Middle frontal gyrus (tissue), 1 donor: ENCODE data around the gene SLC13A3.
"Not testable (repeated sequence)": the region's sequence is repeated elsewhere in the genome, so short reads cannot be mapped to it uniquely, and the experiment has no call there.

Experiments
- DNase-seq: peaks from one replicate; pipeline ENCODE4 v3.0.0-alpha.2; 2015; ENCODE audit warnings: low spot score; ENCODE audit errors: extremely low spot score

SLC13A3 gene

DNA sequence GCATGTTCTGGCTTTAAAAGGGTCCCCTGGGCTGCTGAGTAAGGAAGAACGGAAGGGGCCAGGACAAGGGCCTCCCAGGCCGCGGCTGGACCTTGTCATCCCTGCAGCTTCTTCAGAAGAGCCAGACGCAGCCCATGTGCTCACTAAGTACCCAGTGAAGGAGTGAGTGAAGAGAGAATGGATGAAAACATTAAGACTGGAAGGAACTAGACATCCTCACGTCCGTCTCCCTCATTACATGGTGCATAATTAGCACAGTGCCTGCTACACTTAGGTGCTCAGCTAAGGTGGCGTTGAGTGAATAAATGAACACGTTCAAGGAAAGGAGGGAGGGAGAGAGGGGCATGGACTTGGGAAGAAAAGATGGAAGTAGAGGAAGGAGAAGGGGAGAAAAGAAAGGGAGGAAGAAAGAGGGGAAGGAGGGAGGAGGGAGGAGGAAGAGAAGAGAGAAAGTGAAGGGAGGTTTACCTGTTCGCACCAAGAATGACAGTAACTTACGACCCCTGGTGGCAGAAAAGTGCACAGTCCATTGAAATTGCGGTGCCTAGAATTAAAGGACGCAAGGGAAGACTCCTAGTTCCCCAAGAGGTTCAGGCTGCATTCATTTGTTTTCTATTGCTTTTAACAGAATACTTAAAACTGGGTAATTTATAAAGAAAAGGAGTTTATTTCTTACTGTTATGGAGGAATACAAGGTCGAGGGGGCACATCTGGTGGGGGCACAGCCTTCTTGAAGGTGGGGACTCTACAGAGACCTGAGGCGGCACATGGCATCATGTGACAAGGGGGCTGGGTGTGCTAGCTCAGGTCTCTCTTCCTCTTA is 30.0 kb upstream of the SLC13A3 start:
- peak; percentile 56 for DNase-seq

- DNase-seq, result no peak
These were observed 29.4 kb upstream of the SLC13A3 start for GRCh38 chr20:46680684-46681031.

DNA sequence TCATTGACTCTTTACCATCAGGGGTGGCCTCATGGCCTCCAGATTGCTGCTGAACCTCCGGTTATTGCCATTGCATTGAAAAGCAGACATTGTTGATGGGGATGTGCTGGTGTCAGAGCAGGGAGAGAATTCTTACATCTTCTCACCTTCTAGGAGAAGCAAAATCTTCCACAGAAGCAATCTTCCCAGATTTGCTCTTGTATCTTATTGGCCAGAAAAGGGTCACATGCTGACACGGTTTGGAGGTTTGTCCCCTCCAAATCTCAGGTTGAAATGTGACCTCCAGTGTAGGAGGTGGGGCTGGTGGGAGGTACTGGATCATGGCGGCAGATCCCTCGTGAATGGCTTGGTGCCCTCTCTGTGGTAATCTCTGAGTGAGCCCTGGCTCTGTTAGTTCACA is 27.3 kb upstream of the SLC13A3 start:
- no peak for DNase-seq

DNA sequence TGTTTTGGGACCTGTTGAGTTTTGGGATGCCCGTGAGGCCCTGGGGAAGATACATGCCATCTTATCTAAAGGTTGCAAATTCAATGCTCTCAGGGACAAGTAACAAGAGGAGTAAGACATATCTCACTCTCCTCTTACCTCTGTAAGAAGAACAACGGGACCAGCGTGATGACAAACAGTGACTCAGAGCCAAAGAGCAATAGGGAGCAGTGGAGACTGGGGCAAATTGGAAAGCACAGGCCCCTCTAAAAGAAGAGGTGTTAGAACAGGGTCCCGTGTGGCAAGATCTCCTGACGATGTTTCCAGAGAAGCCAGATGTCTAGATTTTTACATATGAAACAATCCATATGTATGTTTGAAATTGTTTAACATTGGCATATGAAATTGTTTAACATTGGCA is 26.3 kb upstream of the SLC13A3 start:
- DNase-seq, result no peak

DNA sequence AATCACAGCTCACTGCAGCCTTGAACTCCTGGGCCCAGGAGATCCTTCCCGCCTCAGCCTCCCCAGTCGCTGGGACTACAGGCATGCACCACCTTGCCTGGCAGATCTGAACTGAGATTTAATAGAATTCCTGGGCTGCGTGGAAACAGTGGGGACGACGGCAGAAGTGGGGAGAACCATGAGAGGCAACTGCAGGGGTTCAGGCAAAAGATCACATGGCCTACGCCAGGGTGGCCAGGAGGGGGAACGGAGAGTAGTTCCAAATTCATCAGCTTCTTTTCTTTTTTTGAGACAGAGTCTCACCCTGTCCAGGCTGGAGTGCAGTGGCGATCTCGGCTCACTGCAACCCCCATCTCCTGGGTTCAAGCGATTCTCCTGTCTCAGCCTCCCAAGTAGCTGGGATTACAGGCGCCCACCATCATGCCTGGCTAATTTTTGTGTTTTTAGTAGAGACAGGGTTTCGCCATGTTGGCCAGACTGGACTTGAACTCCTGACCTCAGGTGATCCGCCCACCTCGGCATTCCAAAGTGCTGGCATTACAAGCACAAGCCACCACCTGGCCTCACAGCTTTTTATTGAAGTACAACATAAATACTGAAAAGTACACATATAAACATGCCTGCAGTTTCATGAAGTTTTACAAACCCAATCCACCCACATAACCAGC is 25.5 kb upstream of the SLC13A3 start:
- not testable (repeated sequence) for DNase-seq

GRCh38 chr20:46674253-46675083 is 23.2 kb upstream of the SLC13A3 start:
- DNase-seq, result no peak

DNA sequence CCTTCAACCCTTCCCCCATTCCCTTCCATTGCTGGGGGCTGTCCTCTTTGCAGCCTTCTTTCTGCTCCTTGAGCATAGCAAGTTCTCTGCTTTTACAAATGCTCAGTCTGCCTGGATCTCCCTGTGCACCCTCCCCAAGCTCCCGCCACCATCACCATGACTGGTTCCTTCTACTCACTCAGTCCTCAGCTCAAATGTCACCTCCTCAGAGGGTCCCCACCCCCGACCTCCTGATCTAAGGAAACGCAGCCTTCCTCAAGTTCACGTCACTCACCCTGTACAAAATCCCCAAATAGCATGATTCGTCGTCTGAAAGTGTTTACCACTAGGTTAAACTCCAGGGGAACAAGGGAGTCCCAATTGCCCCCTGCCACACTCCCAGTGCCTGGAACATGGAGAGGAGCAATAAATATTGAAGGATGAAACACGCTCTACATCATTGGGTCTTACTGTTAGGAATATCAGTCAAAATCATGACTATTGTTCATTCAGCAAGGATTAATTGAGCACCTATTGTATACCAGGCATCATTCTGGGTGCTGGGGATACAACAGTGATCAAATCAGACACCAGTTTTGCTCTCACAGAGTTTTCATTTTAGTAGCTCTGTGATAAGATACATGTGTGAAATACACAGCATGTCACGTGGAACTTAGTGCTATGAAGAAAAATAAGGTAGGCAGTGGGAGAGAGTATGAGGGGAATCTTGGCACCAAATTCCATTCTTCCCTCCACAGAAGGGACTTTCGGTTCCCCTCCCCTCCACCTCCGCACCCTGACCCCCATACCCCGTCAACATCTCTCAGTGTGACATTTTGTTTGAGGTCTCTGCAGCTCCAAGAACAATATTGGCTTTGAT is 22.4 kb upstream of the SLC13A3 start:
- no peak for DNase-seq

- DNase-seq, result no peak
These were observed 21.4 kb upstream of the SLC13A3 start for GRCh38 chr20:46672543-46673148.

- DNase-seq, result no peak
These were observed 20.7 kb upstream of the SLC13A3 start for GRCh38 chr20:46671866-46672542.

- DNase-seq, result no peak
These were observed 19.6 kb upstream of the SLC13A3 start for GRCh38 chr20:46670585-46671584.

- DNase-seq, result no peak
These were observed 18.9 kb upstream of the SLC13A3 start for GRCh38 chr20:46670228-46670584.

- DNase-seq, result no peak
These were observed 15.7 kb upstream of the SLC13A3 start for GRCh38 chr20:46666818-46667515.

GRCh38 chr20:46666306-46666705 is 15.0 kb upstream of the SLC13A3 start:
- no peak for DNase-seq

GRCh38 chr20:46665602-46666001 is 14.3 kb upstream of the SLC13A3 start:
- no peak for DNase-seq

DNA sequence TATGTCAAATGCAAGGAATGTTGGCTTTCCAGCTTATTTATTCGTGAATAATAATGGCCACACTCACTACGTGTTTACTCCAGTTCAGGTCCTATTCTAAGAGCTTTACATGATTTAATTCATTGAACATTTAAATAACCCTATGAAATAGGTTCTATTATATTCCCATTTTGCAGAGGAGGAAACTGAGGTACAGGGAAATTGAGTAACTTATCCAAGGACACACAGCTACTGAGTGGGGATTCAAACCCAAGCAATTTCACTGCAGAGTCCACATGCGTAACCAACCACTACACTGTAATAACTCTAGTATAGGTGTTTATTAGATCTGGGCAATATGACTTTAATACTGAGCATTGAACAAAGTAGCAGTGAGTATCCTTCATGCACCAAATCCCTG is 12.3 kb upstream of the SLC13A3 start:
- no peak for DNase-seq

- no peak for DNase-seq
These were observed 10.4 kb upstream of the SLC13A3 start for GRCh38 chr20:46661659-46662058.

DNA sequence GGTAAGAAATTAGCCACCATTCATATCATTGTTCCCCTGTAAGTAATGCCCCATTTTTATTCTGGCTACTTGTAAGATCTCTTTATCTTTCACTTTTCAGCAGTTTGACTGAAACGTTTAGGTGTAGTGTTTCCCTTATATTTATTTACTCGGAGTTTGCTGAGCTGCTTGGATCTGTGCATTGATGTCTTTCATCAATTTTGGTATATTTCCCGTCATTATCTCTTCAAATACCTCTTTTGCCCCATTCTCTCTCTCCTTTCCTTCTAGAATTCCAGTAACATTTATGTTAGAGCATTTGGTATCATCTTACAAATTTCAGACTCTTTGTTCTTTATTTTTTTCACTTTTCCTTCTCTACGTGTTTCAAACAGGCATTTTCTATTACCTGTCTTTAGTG is 9.2 kb upstream of the SLC13A3 start:
- DNase-seq, result no peak

- DNase-seq, result no peak
These were observed 6.4 kb upstream of the SLC13A3 start for GRCh38 chr20:46657618-46658017.
